Measurements from ENCODE around the gene PRICKLE3. TPM values are rescaled to one million over a fixed set of nuclear protein-coding genes. Genes with fewer than 3 reads are reported as not detected.

The PRICKLE3 gene
- total RNA-seq, 1 donor from 2014 or later, result 11.3 TPM

GRCh38 chrX:49166914-49167739 is 19.0 kb downstream of the PRICKLE3 start:
- no peak for DNase-seq (ENCODE audit: low spot score)
- peaks cover 9% of the 10 kb centered on the region for H3K27me3 Mint-ChIP-seq (ENCODE audit: unreplicated experiment)
- H3K27ac Mint-ChIP-seq (ENCODE audit: unreplicated experiment), result peak overlapping the region; percentile 36

GRCh38 chrX:49165901-49166881 is 20.0 kb downstream of the PRICKLE3 start:
- TF ChIP-seq CTCF (IDR thresholded peaks at IDR 0.05; ENCODE audit: unreplicated experiment), result no peak
- Mint-ChIP-seq H3K27ac (ENCODE audit: unreplicated experiment) (peak overlapping the region; percentile 36), H3K36me3 (ENCODE audit: low read depth, unreplicated experiment) (no peaks in the 10 kb centered on the region), H3K9me3 (ENCODE audit: unreplicated experiment) (no peaks in the 10 kb centered on the region), H3K27me3 (ENCODE audit: unreplicated experiment) (peaks cover 13% of the 10 kb centered on the region), H3K4me3 (ENCODE audit: unreplicated experiment) (peak overlapping the region; percentile 73), H3K4me1 (ENCODE audit: unreplicated experiment) (peaks cover 16% of the 10 kb centered on the region)
- DNase-seq (ENCODE audit: low spot score), result peak; percentile 45

More at GRCh38 chrX:49166914-49167739, 19.0 kb downstream of the PRICKLE3 start:
- Mint-ChIP-seq H3K4me1 (ENCODE audit: unreplicated experiment) (peaks cover 16% of the 10 kb centered on the region), H3K36me3 (ENCODE audit: low read depth, unreplicated experiment) (no peaks in the 10 kb centered on the region), H3K9me3 (ENCODE audit: unreplicated experiment) (no peaks in the 10 kb centered on the region), H3K4me3 (ENCODE audit: unreplicated experiment) (peak overlapping the region; percentile 73)
- no peak for TF ChIP-seq CTCF (IDR thresholded peaks at IDR 0.05; ENCODE audit: unreplicated experiment)

GRCh38 chrX:49164589-49165360 is 21.4 kb downstream of the PRICKLE3 start:
- Mint-ChIP-seq H3K4me1 (ENCODE audit: unreplicated experiment) (peaks cover 16% of the 10 kb centered on the region), H3K27me3 (ENCODE audit: unreplicated experiment) (peaks cover 13% of the 10 kb centered on the region), H3K9me3 (ENCODE audit: unreplicated experiment) (no peaks in the 10 kb centered on the region), H3K36me3 (ENCODE audit: low read depth, unreplicated experiment) (no peaks in the 10 kb centered on the region), H3K4me3 (ENCODE audit: unreplicated experiment) (no peak overlapping the region), H3K27ac (ENCODE audit: unreplicated experiment) (no peak overlapping the region)
- DNase-seq (ENCODE audit: low spot score), result no peak
- no peak for TF ChIP-seq CTCF (IDR thresholded peaks at IDR 0.05; ENCODE audit: unreplicated experiment)

GRCh38 chrX:49163555-49164419 is 22.4 kb downstream of the PRICKLE3 start:
- peak; percentile 79 for DNase-seq (ENCODE audit: low spot score)
- peak overlapping the region; percentile 88 for H3K27ac Mint-ChIP-seq (ENCODE audit: unreplicated experiment)
- peaks cover 16% of the 10 kb centered on the region for H3K4me1 Mint-ChIP-seq (ENCODE audit: unreplicated experiment)
- no peaks in the 10 kb centered on the region for H3K9me3 Mint-ChIP-seq (ENCODE audit: unreplicated experiment)
- H3K4me3 Mint-ChIP-seq (ENCODE audit: unreplicated experiment), result peak overlapping the region; percentile 83
- H3K27me3 Mint-ChIP-seq (ENCODE audit: unreplicated experiment), result peaks cover 13% of the 10 kb centered on the region
- peak; percentile 80 for TF ChIP-seq CTCF (IDR thresholded peaks at IDR 0.05; ENCODE audit: unreplicated experiment)
- H3K36me3 Mint-ChIP-seq (ENCODE audit: low read depth, unreplicated experiment), result no peaks in the 10 kb centered on the region

Data from endothelial cell (in vitro differentiated cells).